ENCODE measurements around the gene MLH1. TPM values are rescaled to one million over a fixed set of nuclear protein-coding genes. Genes with fewer than 3 reads are reported as not detected.
"Not testable (repeated sequence)": the region's sequence is repeated elsewhere in the genome, so short reads cannot be mapped to it uniquely, and the experiment has no call there.

Gene MLH1
- total RNA-seq, 2 donors from 2014 or later: 80.3 to 81.8 TPM

DNA sequence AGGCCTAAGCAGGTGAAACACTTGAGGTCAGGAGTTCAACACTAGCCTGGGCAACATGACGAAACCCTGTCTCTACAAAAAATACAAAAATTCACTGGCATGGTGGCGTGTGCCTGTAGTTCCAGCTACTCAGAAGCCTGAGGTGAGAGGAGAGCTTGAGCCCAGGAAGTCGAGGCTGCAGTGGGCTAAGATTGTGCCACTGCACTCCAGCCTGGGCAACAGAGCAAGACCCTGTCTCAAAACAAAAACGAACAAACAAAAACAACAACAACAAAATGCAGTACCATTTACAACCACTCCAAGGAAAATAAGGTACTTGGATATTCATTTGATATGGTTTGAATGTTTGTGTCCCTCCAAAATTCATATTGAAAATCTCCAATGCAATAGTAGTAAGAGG lies 32.8 kb upstream of the MLH1 start:
- ATAC-seq (replicated peaks in 1 of 2): no peak
- Mint-ChIP-seq H3K27ac (no peak overlapping the region), H3K4me3 (no peak overlapping the region), H3K4me1 (ENCODE audit: low read depth) (peaks cover 11% of the 10 kb centered on the region), H3K27me3 (ENCODE audit: low read depth) (no peaks in the 10 kb centered on the region), H3K9me3 (no peaks in the 10 kb centered on the region), H3K36me3 (ENCODE audit: insufficient read depth in 2 of 2) (no peaks in the 10 kb centered on the region)
- no peak for DNase-seq

DNA sequence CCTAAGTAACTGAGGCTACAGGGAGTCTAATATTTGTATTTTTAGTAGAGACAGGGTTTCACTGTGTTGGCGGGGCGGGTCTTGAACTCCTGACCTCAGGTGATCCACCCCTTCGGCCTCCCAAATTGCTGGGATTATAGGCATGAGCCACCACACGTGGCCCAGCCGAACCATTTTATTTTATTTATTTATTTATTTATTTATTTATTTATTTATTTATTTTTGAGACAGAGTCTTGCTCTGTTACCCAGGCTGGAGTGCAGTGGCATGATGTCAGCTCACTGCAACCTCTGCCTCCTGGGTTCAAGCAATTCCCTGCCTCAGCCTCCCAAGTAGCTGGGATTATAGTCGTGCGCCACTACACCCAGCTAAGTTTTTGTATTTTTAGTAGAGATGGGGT lies 30.3 kb upstream of the MLH1 start:
- H3K4me1 Mint-ChIP-seq (ENCODE audit: low read depth); H3K27me3 Mint-ChIP-seq (ENCODE audit: low read depth); H3K4me3 Mint-ChIP-seq; ATAC-seq (replicated peaks in 1 of 2); H3K9me3 Mint-ChIP-seq; DNase-seq; H3K36me3 Mint-ChIP-seq (ENCODE audit: insufficient read depth in 2 of 2); H3K27ac Mint-ChIP-seq: not testable (repeated sequence)

DNA sequence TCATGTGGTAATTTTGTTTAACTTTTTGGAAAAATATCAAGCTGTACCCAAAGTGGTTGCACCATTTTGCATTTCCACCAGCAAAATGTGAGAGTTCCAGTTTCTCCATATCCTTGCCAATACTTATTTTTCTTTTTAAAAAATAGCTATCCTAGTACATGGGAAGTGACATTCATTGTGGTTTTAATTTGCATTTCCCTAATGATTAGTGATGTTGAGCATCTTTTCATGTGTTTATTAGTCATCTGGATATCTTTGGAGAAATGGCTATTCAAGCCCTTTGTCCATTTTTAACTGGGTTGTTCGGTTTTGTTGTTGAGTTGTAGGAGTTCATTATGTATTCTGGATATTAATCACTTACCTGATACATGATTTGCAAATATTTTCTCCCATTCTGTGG lies 29.0 kb upstream of the MLH1 start:
- Mint-ChIP-seq H3K4me3 (no peak overlapping the region), H3K27me3 (ENCODE audit: low read depth) (no peaks in the 10 kb centered on the region), H3K9me3 (no peaks in the 10 kb centered on the region), H3K27ac (no peak overlapping the region), H3K36me3 (ENCODE audit: insufficient read depth in 2 of 2) (no peaks in the 10 kb centered on the region), H3K4me1 (ENCODE audit: low read depth) (peaks cover 6% of the 10 kb centered on the region)
- no peak for DNase-seq
- ATAC-seq (replicated peaks in 1 of 2): no peak

DNA sequence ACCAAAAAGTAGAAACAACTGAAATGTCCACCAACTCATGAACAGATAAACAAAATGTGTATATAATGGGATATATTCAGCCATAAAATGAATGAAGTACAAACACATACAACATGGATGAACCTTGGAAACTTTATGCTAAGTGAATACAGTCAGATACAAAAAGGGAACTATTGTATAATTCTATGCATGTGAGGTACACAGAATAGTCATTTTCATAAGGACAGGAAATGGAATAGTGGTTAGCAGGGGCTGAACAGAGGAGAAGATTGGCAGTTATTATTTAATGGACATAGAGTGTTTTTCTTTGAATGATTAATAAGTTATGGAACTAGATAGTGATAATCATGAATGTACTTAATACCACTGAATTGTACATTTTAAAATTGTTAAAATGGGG lies 28.5 kb upstream of the MLH1 start:
- Mint-ChIP-seq H3K4me3 (no peak overlapping the region), H3K27ac (no peak overlapping the region), H3K4me1 (ENCODE audit: low read depth) (peaks cover 11% of the 10 kb centered on the region), H3K27me3 (ENCODE audit: low read depth) (no peaks in the 10 kb centered on the region), H3K36me3 (ENCODE audit: insufficient read depth in 2 of 2) (no peaks in the 10 kb centered on the region), H3K9me3 (no peaks in the 10 kb centered on the region)
- no peak for ATAC-seq (replicated peaks in 1 of 2)
- DNase-seq: no peak

DNA sequence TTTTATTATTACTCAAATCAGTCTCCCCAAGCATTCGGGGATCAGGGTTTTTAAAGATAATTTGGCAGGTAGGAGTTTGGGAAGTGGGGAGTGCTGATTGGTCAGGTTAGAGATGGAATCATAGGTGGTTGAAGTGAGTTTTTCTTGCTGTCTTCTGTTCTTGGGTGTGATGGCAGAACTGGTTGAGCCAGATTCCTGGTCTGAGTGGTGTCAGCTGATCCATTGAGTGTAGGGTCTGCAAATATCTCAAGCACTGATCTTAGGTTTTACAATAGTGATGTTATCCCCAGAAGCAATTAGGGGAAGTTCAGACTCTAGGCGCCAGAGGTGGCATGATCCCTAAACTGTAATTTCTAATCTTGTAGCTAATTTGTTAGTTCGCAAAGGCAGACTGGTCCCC lies 27.9 kb upstream of the MLH1 start:
- H3K4me3 Mint-ChIP-seq: no peak overlapping the region
- no peak overlapping the region for H3K27ac Mint-ChIP-seq
- no peaks in the 10 kb centered on the region for H3K9me3 Mint-ChIP-seq
- ATAC-seq (replicated peaks in 1 of 2) (no peak), DNase-seq (no peak)
- no peaks in the 10 kb centered on the region for H3K27me3 Mint-ChIP-seq (ENCODE audit: low read depth)
- H3K4me1 Mint-ChIP-seq (ENCODE audit: low read depth): peaks cover 16% of the 10 kb centered on the region
- no peaks in the 10 kb centered on the region for H3K36me3 Mint-ChIP-seq (ENCODE audit: insufficient read depth in 2 of 2)

DNA sequence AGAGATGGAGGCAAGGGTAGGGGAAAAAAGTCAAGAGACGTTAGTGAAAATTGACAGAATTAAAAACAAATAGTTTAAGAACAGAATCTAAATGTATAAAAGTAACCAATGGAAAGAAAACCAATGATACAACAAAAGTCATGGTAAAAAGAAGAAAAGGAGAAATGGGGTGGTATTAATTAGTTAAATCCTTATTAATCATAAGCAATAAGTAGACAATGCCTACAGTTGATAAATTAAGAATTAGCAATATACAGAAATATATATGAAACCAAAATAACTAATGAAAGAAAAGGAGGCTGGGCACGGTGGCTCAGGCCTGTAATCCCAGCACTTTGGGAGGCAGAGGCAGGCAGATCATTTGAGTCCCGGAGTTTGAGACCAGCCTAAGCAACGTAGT lies 24.2 kb upstream of the MLH1 start:
- Mint-ChIP-seq H3K36me3 (ENCODE audit: insufficient read depth in 2 of 2) (no peaks in the 10 kb centered on the region), H3K4me1 (ENCODE audit: low read depth) (peaks cover 20% of the 10 kb centered on the region), H3K9me3 (no peaks in the 10 kb centered on the region), H3K27me3 (ENCODE audit: low read depth) (no peaks in the 10 kb centered on the region), H3K27ac (peak overlapping the region; percentile 94), H3K4me3 (peak overlapping the region; percentile 9 to 35)
- no peak for ATAC-seq (replicated peaks in 1 of 2)
- DNase-seq: no peak

DNA sequence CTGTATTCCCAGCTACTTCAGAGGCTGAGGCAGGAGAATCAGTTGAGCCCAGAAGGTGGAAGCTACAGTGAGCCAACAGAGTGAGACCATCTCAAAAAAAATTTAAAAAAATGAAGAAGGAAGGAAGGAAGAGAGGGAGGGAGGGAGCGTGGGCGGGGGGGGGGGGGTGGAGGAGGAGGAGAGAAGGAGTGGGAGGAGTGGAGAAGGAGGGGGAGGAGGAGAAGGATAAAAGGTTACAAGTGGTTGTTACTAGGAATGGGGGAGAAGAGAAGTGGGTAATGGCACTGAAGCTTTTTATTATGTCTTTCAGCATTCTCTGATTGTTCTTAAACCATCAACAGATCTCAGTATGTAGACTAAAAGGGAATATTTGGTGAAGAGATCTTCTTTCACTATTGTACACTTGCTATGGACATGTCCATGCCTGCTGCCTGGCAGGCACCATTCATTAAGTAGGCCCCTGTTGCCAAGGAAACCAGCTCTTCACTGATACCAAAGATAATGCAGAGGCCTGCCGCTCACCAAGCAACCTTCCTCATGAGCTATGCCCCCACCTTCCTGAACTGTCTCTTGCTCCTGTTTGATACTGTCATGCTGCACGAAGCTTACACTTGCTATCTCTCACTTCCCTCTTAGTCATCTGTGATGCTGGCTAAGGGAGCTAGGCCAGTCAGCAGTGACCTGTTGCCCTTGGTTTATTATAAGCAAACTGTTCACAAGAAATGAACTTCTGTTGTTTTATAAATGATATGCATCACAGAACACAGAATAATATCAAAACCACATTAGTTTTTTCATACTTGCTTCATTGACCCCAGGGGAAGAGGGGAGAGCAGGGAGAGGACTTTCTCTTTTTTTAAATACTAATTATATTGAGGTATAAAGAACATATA lies 23.5 kb upstream of the MLH1 start:
- peak overlapping the region; percentile 14 to 35 for H3K4me3 Mint-ChIP-seq
- H3K4me1 Mint-ChIP-seq (ENCODE audit: low read depth): peaks cover 20% of the 10 kb centered on the region
- H3K27me3 Mint-ChIP-seq (ENCODE audit: low read depth): no peaks in the 10 kb centered on the region
- ATAC-seq (replicated peaks in 1 of 2): peak; percentile 98 to 100
- DNase-seq: peak; percentile 37 to 38
- H3K27ac Mint-ChIP-seq: peak overlapping the region; percentile 94
- H3K36me3 Mint-ChIP-seq (ENCODE audit: insufficient read depth in 2 of 2): no peaks in the 10 kb centered on the region
- no peaks in the 10 kb centered on the region for H3K9me3 Mint-ChIP-seq

DNA sequence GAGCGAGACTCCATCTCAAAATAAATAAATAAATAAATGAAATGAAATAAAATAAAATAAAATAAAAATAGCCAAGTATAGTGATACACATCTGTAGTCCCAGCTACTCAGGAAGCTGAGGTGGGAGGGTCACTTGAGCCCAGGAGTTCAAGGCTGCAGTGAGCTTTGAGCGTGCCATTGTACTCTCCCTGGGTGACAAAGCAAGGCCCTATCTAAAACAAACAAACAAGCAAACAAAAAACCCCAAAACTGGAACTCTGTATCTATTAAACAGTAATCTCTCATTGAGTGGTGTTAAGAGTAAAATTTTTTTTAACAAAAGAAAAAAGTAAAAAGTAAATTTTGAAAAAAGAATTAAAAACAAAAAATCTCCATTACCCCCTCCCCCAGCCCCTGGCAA lies 21.2 kb upstream of the MLH1 start:
- H3K9me3 Mint-ChIP-seq: no peaks in the 10 kb centered on the region
- peaks cover 0 to 3% of the 10 kb centered on the region in 2 donors for H3K36me3 Mint-ChIP-seq (ENCODE audit: insufficient read depth in 2 of 2)
- no peaks in the 10 kb centered on the region for H3K27me3 Mint-ChIP-seq (ENCODE audit: low read depth)
- DNase-seq (no peak), ATAC-seq (replicated peaks in 1 of 2) (no peak)
- H3K27ac Mint-ChIP-seq: no peak overlapping the region
- H3K4me1 Mint-ChIP-seq (ENCODE audit: low read depth): peaks cover 20% of the 10 kb centered on the region
- H3K4me3 Mint-ChIP-seq: no peak overlapping the region

DNA sequence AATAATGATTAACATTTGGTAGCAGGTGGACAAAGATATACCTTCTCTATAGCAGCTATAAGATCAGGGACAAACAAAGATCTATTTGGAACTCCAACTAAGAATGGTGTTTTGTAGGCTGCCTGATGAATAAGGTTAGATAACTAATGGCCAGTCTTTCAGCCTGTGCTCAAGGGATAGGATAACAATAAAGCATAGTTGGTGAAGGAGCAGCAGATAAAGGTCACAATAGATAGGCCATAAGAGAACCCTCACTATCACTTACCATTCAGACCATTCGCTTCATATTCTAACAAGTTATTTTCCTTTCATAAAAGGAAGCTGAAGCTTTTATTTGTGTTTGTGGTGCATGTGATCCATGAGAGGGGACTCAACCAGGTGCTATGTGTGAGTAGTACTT lies 20.2 kb upstream of the MLH1 start:
- Mint-ChIP-seq H3K9me3 (no peaks in the 10 kb centered on the region), H3K4me1 (ENCODE audit: low read depth) (peaks cover 20% of the 10 kb centered on the region), H3K27me3 (ENCODE audit: low read depth) (no peaks in the 10 kb centered on the region), H3K4me3 (no peak overlapping the region), H3K27ac (no peak overlapping the region), H3K36me3 (ENCODE audit: insufficient read depth in 2 of 2) (peaks cover 0 to 4% of the 10 kb centered on the region in 2 donors)
- DNase-seq: no peak
- ATAC-seq (replicated peaks in 1 of 2): no peak

DNA sequence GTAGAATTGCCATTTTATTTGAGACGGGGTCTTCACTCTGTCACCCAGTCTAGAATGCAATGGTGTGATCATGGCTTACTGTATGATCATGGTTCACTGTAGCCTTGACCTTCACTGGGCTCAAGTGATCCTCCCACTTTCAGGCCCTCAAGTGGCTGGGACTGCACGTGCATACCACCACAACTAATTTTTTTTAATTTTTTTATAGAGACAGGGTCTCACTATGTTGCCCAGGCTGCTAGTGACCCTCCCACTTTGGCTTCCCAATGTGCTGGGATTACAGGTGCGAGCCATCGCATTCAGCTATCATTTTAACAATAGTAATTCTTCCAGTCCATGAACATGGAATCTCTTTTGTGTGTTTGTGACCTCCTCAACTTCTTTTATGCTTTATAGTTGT lies 12.3 kb upstream of the MLH1 start:
- H3K36me3 Mint-ChIP-seq (ENCODE audit: insufficient read depth in 2 of 2): peaks cover 21 to 56% of the 10 kb centered on the region in 2 donors
- H3K27ac Mint-ChIP-seq: no peak overlapping the region
- no peak for DNase-seq

DNA sequence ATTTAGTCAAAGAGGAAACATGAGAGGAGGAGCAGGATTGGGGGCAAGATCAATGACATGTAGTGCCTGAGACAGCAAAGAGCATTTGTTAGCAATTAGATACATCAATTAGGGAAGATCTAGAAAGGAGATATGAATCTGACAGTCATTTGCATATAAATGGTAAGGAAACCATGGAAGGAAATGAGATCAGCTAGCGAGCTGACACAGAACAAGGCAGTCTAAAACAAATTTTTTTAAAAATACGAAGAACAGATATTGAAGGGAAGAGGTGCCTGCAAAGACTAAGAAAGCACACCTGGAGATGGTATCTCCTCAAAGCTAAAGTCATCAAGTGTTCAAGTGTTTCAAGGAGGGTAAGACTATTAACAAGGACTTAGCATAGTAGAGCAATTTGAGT lies 5.0 kb upstream of the MLH1 start:
- ATAC-seq (replicated peaks in 1 of 2) (no peak), DNase-seq (no peak)
- peak overlapping the region; percentile 34 to 76 for H3K4me3 Mint-ChIP-seq
- H3K36me3 Mint-ChIP-seq (ENCODE audit: insufficient read depth in 2 of 2): peaks cover 18 to 37% of the 10 kb centered on the region in 2 donors
- peaks cover 45% of the 10 kb centered on the region for H3K4me1 Mint-ChIP-seq (ENCODE audit: low read depth)
- no peaks in the 10 kb centered on the region for H3K27me3 Mint-ChIP-seq (ENCODE audit: low read depth)
- peak overlapping the region; percentile 71 for H3K27ac Mint-ChIP-seq
- no peaks in the 10 kb centered on the region for H3K9me3 Mint-ChIP-seq

More for the DNA sequence above, 12.3 kb upstream of the MLH1 start:
- H3K4me1 Mint-ChIP-seq (ENCODE audit: low read depth): no peaks in the 10 kb centered on the region
- no peak overlapping the region for H3K4me3 Mint-ChIP-seq
- no peak for ATAC-seq (replicated peaks in 1 of 2)
- no peaks in the 10 kb centered on the region for H3K27me3 Mint-ChIP-seq (ENCODE audit: low read depth)
- H3K9me3 Mint-ChIP-seq: peaks cover 9 to 11% of the 10 kb centered on the region in 2 donors

DNA sequence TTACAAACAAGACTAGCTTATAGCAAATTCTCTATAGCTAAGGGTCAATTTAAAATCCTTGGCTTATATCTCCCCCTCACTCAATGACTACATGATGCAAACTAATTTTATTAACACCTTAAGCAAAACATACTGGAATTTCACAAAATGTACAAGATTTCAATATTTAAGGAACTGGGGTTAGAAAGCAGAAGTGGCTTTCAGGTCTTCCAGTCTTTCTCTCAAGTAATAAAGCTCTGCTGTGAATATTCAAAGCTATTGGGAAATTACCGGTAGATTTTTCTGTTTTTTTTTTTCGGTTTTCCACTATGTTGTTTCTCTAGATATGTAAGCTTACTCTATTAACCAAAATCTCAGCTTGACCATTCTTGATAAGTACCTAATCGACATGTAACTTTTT lies 4.3 kb upstream of the MLH1 start:
- peaks cover 18 to 31% of the 10 kb centered on the region in 2 donors for H3K36me3 Mint-ChIP-seq (ENCODE audit: insufficient read depth in 2 of 2)
- ATAC-seq (replicated peaks in 1 of 2) (no peak), DNase-seq (no peak)
- peak overlapping the region; percentile 68 for H3K27ac Mint-ChIP-seq
- no peaks in the 10 kb centered on the region for H3K27me3 Mint-ChIP-seq (ENCODE audit: low read depth)
- H3K9me3 Mint-ChIP-seq: no peaks in the 10 kb centered on the region
- no peak overlapping the region for H3K4me3 Mint-ChIP-seq
- peaks cover 45% of the 10 kb centered on the region for H3K4me1 Mint-ChIP-seq (ENCODE audit: low read depth)

DNA sequence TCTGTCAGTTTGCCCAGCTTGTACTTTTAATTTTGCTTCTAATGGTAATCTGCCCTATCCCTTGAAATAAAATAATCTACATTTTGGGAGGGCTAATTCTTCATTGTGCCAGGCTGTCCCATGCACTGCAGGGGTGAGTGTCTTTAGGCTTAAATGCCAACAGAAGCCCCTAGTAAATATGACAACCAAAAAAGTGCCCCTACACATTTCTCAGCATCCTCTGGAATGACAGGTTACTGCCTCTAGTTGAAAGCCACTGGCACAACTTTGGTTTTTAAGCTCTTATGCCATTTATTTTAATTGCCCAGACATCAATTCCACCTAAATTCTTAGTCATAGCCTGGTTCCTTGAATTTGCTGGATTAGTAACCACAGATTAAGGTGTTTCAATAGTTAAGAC lies 3.8 kb upstream of the MLH1 start:
- Mint-ChIP-seq H3K4me3 (no peak overlapping the region), H3K27me3 (ENCODE audit: low read depth) (no peaks in the 10 kb centered on the region), H3K27ac (peak overlapping the region; percentile 68), H3K4me1 (ENCODE audit: low read depth) (peaks cover 45% of the 10 kb centered on the region), H3K36me3 (ENCODE audit: insufficient read depth in 2 of 2) (peaks cover 19 to 25% of the 10 kb centered on the region in 2 donors), H3K9me3 (no peaks in the 10 kb centered on the region)
- no peak for DNase-seq
- ATAC-seq (replicated peaks in 1 of 2): no peak

DNA sequence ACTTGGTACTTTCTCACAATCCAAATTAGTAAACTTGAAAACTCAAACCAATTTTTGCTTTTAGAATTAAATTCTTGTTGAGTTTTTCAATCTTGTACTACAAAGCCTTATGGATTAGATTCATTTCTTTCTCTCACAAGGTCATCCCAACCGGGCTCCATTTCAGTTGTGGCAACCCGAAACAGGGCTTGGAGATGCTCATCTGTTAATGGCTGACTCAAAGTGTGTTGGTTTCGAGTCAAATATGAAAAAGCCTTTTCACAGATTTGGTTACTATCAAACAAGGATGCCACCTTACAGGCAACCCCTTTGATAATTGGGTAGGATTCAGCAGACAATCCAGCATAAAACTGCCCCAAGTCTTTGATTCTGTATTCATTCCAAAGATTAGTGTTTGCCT lies 2.2 kb upstream of the MLH1 start:
- Mint-ChIP-seq H3K36me3 (ENCODE audit: insufficient read depth in 2 of 2) (peaks cover 12 to 15% of the 10 kb centered on the region in 2 donors), H3K27ac (no peak overlapping the region), H3K27me3 (ENCODE audit: low read depth) (no peaks in the 10 kb centered on the region), H3K9me3 (no peaks in the 10 kb centered on the region), H3K4me3 (no peak overlapping the region), H3K4me1 (ENCODE audit: low read depth) (peaks cover 47% of the 10 kb centered on the region)
- DNase-seq (peak; percentile 46 to 50), ATAC-seq (replicated peaks in 1 of 2) (no peak)
